ENCODE data around the gene FABP7.

FABP7 gene

GRCh38 chr6:122766256-122766655, 13.3 kb upstream of the FABP7 start:
- Histone ChIP-seq H3K4me3 (ENCODE audit: low read length) (no peak overlapping the region), H3K4me1 (ENCODE audit: control insufficient read depth, low read depth, low read length) (peaks cover 6% of the 10 kb centered on the region), H3K9ac (ENCODE audit: low read length) (no peak overlapping the region), H3K27me3 (ENCODE audit: control insufficient read depth, insufficient read depth, low read length) (no peaks in the 10 kb centered on the region), H3K36me3 (ENCODE audit: control insufficient read depth, low read depth, low read length) (no peaks in the 10 kb centered on the region), H3K27ac (ENCODE audit: low read length) (no peak overlapping the region), H3K9me3 (ENCODE audit: control insufficient read depth, low read depth, low read length) (no peaks in the 10 kb centered on the region)

DNA sequence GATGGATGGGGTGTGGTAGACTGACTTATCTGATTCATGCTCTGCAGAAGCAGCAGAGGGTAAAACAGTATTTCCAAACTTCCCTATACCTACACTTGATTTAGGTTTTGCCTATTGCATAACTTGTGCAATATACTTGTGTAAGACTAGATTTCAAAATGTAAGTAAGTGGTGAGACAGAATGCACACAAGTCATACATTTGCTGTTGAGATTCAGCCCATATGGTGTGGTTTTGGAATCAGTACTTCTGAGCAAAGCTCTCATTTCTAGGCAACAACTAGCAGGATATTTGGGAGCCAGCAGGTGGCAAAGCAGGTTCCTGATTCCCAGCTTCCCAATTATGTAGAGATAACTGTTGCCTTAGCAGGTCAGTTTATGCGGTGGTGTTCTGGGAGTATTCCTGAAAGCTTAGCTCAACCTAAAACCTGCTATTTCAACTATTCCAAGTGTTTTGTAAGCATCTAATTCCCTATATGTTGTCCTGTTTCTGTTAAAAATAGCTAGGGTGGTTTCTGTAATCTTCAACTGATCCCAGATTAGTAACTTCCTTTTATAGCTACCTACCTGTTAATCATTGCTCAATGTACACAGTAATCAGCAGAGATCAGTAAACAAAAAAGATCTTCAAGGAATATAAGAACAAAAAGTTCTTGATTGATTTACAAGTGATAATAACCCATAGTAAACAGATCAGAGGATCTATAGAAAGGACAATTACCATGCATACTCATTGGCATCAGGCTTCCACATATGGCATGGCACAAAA, 8.5 kb upstream of the FABP7 start:
- H3K36me3 ChIP-seq (ENCODE audit: control insufficient read depth, low read depth, low read length), result no peaks in the 10 kb centered on the region
- H3K4me1 ChIP-seq (ENCODE audit: control insufficient read depth, low read depth, low read length), result peaks cover 6% of the 10 kb centered on the region
- H3K27ac ChIP-seq (ENCODE audit: low read length), result no peak overlapping the region
- H3K4me3 ChIP-seq (ENCODE audit: low read length), result no peak overlapping the region
- no peak overlapping the region for H3K9ac ChIP-seq (ENCODE audit: low read length)
- no peaks in the 10 kb centered on the region for H3K9me3 ChIP-seq (ENCODE audit: control insufficient read depth, low read depth, low read length)
- H3K27me3 ChIP-seq (ENCODE audit: control insufficient read depth, insufficient read depth, low read length), result no peaks in the 10 kb centered on the region

- no peak overlapping the region for H3K27ac ChIP-seq (ENCODE audit: low read length)
- no peaks in the 10 kb centered on the region for H3K27me3 ChIP-seq (ENCODE audit: control insufficient read depth, insufficient read depth, low read length)
- H3K36me3 ChIP-seq (ENCODE audit: control insufficient read depth, low read depth, low read length), result no peaks in the 10 kb centered on the region
- no peak overlapping the region for H3K4me3 ChIP-seq (ENCODE audit: low read length)
- no peaks in the 10 kb centered on the region for H3K9me3 ChIP-seq (ENCODE audit: control insufficient read depth, low read depth, low read length)
- H3K4me1 ChIP-seq (ENCODE audit: control insufficient read depth, low read depth, low read length), result peaks cover 6% of the 10 kb centered on the region
- no peak overlapping the region for H3K9ac ChIP-seq (ENCODE audit: low read length)
These were observed 6.6 kb upstream of the FABP7 start for GRCh38 chr6:122772724-122773415.

DNA sequence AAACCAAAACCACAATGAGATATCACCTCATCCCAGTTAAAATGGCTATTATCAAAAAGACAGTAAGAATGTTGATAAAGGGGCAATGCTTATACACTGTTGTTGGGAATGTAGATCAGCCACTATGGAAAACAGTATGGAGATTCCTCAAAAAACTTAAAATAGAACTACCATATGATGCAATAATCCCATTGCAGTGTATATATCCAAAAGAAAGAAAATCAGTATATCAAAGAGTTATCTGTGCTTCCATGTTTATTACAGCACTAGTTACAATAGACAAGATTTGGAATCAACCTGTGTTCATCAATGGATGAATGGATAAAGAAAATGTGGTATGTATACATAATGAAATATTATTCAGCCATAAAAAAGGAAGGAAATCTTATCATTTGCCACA, 3.5 kb upstream of the FABP7 start:
- no peak overlapping the region for H3K9ac ChIP-seq (ENCODE audit: low read length)
- H3K27me3 ChIP-seq (ENCODE audit: control insufficient read depth, insufficient read depth, low read length), result no peaks in the 10 kb centered on the region
- H3K9me3 ChIP-seq (ENCODE audit: control insufficient read depth, low read depth, low read length), result no peaks in the 10 kb centered on the region
- no peak overlapping the region for H3K4me3 ChIP-seq (ENCODE audit: low read length)
- H3K36me3 ChIP-seq (ENCODE audit: control insufficient read depth, low read depth, low read length), result no peaks in the 10 kb centered on the region
- H3K4me1 ChIP-seq (ENCODE audit: control insufficient read depth, low read depth, low read length), result peaks cover 28% of the 10 kb centered on the region
- H3K27ac ChIP-seq (ENCODE audit: low read length), result no peak overlapping the region

DNA sequence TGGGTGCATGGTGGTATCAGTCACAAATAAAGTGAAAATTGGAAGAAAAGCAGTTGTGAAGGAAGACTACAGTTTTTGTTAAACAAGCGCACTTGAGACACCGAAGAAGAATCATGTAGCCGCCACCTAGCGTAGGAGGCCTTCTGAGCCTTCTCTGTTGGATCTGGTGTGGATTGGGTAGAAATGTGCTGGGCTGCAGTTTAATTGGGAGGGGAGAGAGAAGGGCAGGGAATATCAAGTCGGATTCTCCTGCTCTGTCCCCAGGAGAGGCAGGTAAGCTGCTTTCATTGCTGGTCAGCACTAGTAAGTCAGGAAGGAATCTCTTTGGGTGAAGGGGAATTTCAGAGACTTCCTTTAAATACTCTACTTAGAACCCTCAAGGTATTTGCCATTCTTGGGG, 1.2 kb upstream of the FABP7 start:
- Histone ChIP-seq H3K9me3 (ENCODE audit: control insufficient read depth, low read depth, low read length) (no peaks in the 10 kb centered on the region), H3K27me3 (ENCODE audit: control insufficient read depth, insufficient read depth, low read length) (no peaks in the 10 kb centered on the region), H3K27ac (ENCODE audit: low read length) (no peak overlapping the region), H3K4me1 (ENCODE audit: control insufficient read depth, low read depth, low read length) (peaks cover 24% of the 10 kb centered on the region), H3K4me3 (ENCODE audit: low read length) (peak overlapping the region; percentile 48), H3K36me3 (ENCODE audit: control insufficient read depth, low read depth, low read length) (no peaks in the 10 kb centered on the region), H3K9ac (ENCODE audit: low read length) (no peak overlapping the region)

GRCh38 chr6:122778985-122779661, 393 bp upstream of the FABP7 start:
- H3K9ac ChIP-seq (ENCODE audit: low read length), result peak overlapping the region; percentile 29

GRCh38 chr6:122780114-122780513, 598 bp downstream of the FABP7 start:
- H3K4me3 ChIP-seq (ENCODE audit: low read length), result peak overlapping the region; percentile 48
- H3K9ac ChIP-seq (ENCODE audit: low read length), result no peak overlapping the region
- peaks cover 24% of the 10 kb centered on the region for H3K4me1 ChIP-seq (ENCODE audit: control insufficient read depth, low read depth, low read length)
- H3K27ac ChIP-seq (ENCODE audit: low read length), result no peak overlapping the region
- H3K27me3 ChIP-seq (ENCODE audit: control insufficient read depth, insufficient read depth, low read length), result no peaks in the 10 kb centered on the region
- H3K9me3 ChIP-seq (ENCODE audit: control insufficient read depth, low read depth, low read length), result no peaks in the 10 kb centered on the region
- no peaks in the 10 kb centered on the region for H3K36me3 ChIP-seq (ENCODE audit: control insufficient read depth, low read depth, low read length)

More at GRCh38 chr6:122778985-122779661, 393 bp upstream of the FABP7 start:
- Histone ChIP-seq H3K9me3 (ENCODE audit: control insufficient read depth, low read depth, low read length) (no peaks in the 10 kb centered on the region), H3K27me3 (ENCODE audit: control insufficient read depth, insufficient read depth, low read length) (no peaks in the 10 kb centered on the region), H3K27ac (ENCODE audit: low read length) (no peak overlapping the region), H3K4me3 (ENCODE audit: low read length) (peak overlapping the region; percentile 48), H3K36me3 (ENCODE audit: control insufficient read depth, low read depth, low read length) (no peaks in the 10 kb centered on the region), H3K4me1 (ENCODE audit: control insufficient read depth, low read depth, low read length) (peaks cover 24% of the 10 kb centered on the region)

DNA sequence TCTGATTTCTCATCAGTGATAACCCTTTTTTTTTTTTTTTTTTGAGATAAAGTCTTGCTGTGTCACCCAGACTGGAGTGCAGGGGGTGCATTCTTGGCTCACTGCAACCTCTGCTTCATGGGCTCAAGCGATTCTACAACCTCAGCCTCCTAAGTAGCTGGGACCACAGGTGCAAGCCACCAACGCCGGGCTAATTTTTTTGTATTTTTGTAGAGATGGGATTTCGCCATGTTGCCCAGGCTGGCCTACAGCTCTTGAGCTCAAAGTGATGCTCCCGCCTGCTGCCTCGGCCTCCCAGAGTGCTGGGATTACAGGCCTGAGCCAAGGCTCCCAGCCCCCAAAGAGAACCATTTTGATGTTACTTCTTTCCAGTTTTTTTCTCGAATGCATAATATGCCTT, 2.2 kb downstream of the FABP7 start:
- H3K4me1 ChIP-seq (ENCODE audit: control insufficient read depth, low read depth, low read length), result peaks cover 32% of the 10 kb centered on the region
- no peaks in the 10 kb centered on the region for H3K9me3 ChIP-seq (ENCODE audit: control insufficient read depth, low read depth, low read length)
- no peak overlapping the region for H3K9ac ChIP-seq (ENCODE audit: low read length)
- no peaks in the 10 kb centered on the region for H3K36me3 ChIP-seq (ENCODE audit: control insufficient read depth, low read depth, low read length)
- H3K27ac ChIP-seq (ENCODE audit: low read length), result no peak overlapping the region
- no peak overlapping the region for H3K4me3 ChIP-seq (ENCODE audit: low read length)
- H3K27me3 ChIP-seq (ENCODE audit: control insufficient read depth, insufficient read depth, low read length), result peaks cover 1% of the 10 kb centered on the region

DNA sequence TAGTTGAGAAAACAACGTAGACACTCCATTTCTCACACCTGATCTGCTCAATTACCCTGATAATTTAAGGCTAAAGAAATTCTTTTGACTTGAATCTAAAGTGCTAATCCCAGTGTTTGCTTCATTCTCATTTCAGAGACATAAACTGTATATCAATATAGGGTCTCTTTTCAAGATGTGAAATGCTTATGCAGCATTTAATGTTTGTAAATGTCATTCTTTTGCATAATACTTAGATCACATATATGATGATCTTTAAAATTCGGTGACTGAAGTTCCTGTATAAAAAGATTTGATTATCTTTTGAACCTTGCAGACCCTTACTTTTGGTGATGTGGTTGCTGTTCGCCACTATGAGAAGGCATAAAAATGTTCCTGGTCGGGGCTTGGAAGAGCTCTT, 3.9 kb downstream of the FABP7 start:
- Histone ChIP-seq H3K27me3 (ENCODE audit: control insufficient read depth, insufficient read depth, low read length) (peaks cover 18% of the 10 kb centered on the region), H3K36me3 (ENCODE audit: control insufficient read depth, low read depth, low read length) (no peaks in the 10 kb centered on the region), H3K4me1 (ENCODE audit: control insufficient read depth, low read depth, low read length) (peaks cover 38% of the 10 kb centered on the region)

DNA sequence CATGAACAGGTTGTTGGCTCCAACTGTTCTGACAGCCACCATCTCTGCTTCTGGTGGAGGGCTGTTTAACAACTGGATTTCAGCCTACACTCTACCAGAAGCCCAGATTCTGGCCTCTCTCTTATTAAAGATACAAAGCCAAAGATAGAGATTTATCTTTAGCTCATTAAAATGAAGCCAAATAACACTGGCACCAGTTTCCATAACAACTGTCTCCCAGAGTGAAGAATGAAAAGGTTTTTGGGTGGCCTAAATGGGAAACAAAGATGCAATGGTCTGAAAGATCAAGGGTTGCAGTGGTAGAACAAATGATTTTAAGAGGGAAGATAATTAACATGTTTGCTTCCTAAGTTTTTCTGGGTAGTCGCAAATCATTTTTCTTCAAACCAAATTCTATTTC, 6.4 kb downstream of the FABP7 start:
- H3K4me3 ChIP-seq (ENCODE audit: low read length), result no peak overlapping the region
- no peaks in the 10 kb centered on the region for H3K9me3 ChIP-seq (ENCODE audit: control insufficient read depth, low read depth, low read length)
- H3K27ac ChIP-seq (ENCODE audit: low read length), result no peak overlapping the region
- H3K9ac ChIP-seq (ENCODE audit: low read length), result no peak overlapping the region
- no peaks in the 10 kb centered on the region for H3K36me3 ChIP-seq (ENCODE audit: control insufficient read depth, low read depth, low read length)
- peaks cover 31% of the 10 kb centered on the region for H3K4me1 ChIP-seq (ENCODE audit: control insufficient read depth, low read depth, low read length)
- peaks cover 31% of the 10 kb centered on the region for H3K27me3 ChIP-seq (ENCODE audit: control insufficient read depth, insufficient read depth, low read length)

More for the DNA sequence above, 3.9 kb downstream of the FABP7 start:
- Histone ChIP-seq H3K9me3 (ENCODE audit: control insufficient read depth, low read depth, low read length) (no peaks in the 10 kb centered on the region), H3K4me3 (ENCODE audit: low read length) (no peak overlapping the region), H3K9ac (ENCODE audit: low read length) (no peak overlapping the region), H3K27ac (ENCODE audit: low read length) (no peak overlapping the region)

DNA sequence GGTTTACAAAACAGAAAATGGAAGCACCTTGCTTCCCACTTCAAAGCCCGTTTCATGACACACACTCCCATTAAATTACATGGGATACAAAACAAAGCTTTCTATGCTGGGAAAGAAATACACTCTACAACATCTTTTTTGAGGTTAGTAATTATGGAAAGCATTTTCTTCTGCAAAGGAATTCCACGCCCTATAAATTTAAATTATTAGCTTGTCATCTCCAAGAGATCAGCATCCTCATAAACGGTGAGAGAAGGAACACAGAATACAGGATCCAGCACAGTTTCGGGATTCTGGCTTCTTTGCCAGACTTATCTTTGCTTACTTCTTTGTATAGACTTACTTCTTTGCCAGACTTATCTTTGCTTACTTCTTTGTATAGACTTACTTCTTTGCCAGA, 8.2 kb downstream of the FABP7 start:
- Histone ChIP-seq H3K4me1 (ENCODE audit: control insufficient read depth, low read depth, low read length) (peaks cover 37% of the 10 kb centered on the region), H3K27me3 (ENCODE audit: control insufficient read depth, insufficient read depth, low read length) (peaks cover 36% of the 10 kb centered on the region), H3K4me3 (ENCODE audit: low read length) (no peak overlapping the region), H3K27ac (ENCODE audit: low read length) (no peak overlapping the region), H3K9ac (ENCODE audit: low read length) (no peak overlapping the region), H3K36me3 (ENCODE audit: control insufficient read depth, low read depth, low read length) (no peaks in the 10 kb centered on the region), H3K9me3 (ENCODE audit: control insufficient read depth, low read depth, low read length) (no peaks in the 10 kb centered on the region)

Measured in iPS-18a (cell line).